GM19467 (cell line): ENCODE data around the gene UBE4A.

Experiments
- ATAC-seq: cut with Tn5 transposase; IDR thresholded peaks from one replicate; pipeline ENCODE4 v1.9.1; 2021; ENCODE audit warnings: mild to moderate bottlenecking, moderate library complexity; ENCODE audit not compliant: unreplicated experiment

Gene UBE4A

GRCh38 chr11:118435893-118436624 lies 76.7 kb downstream of the UBE4A start, which contains the start of gene KMT2A:
Gene KMT2A, plus strand, starts transcription at chr11:118436492. Its CDS starts 21 bp downstream, at chr11:118436513.
- ATAC-seq = peak; percentile 44

GRCh38 chr11:118436639-118437207 lies 77.3 kb downstream of the UBE4A start:
- peak; percentile 5 for ATAC-seq

GRCh38 chr11:118437208-118438125 lies 78.1 kb downstream of the UBE4A start:
- ATAC-seq = no peak

GRCh38 chr11:118438314-118438931 lies 79.0 kb downstream of the UBE4A start:
- no peak for ATAC-seq

GRCh38 chr11:118439646-118440045 lies 80.2 kb downstream of the UBE4A start:
- no peak for ATAC-seq

- ATAC-seq = no peak
Observed at GRCh38 chr11:118441770-118442275, 82.4 kb downstream of the UBE4A start.

- no peak for ATAC-seq
Observed at GRCh38 chr11:118442301-118442700, 82.9 kb downstream of the UBE4A start.

- ATAC-seq = no peak
Observed at GRCh38 chr11:118442908-118443589, 83.6 kb downstream of the UBE4A start.

GRCh38 chr11:118443590-118444218 lies 84.3 kb downstream of the UBE4A start:
- no peak for ATAC-seq

GRCh38 chr11:118447423-118447822 lies 88.0 kb downstream of the UBE4A start:
- no peak for ATAC-seq

GRCh38 chr11:118448294-118448693 lies 88.9 kb downstream of the UBE4A start:
- ATAC-seq = peak; percentile 81
